Upper lobe of right lung (tissue), 1 donor: ENCODE results near the gene AKIRIN2. TPM values are rescaled to one million over a fixed set of nuclear protein-coding genes. Genes with fewer than 3 reads are reported as not detected.
"Not testable (repeated sequence)": the region's sequence is repeated elsewhere in the genome, so short reads cannot be mapped to it uniquely, and the experiment has no call there.

Experiments
- ATAC-seq: fragments of 200-7000 bp; cut with Tn5 transposase; one replicate; pipeline ENCODE4 v1.9.1; 2020; ENCODE audit warnings: mild to moderate bottlenecking, moderate library complexity
- DNase-seq: peaks from one replicate; pipeline ENCODE4 v3.0.0-alpha.2; 2020
- H3K27ac ChIP-seq: fragments of 200-600 bp; one replicate; pipeline ENCODE4 v1.8.0; 2022
- H3K27me3 ChIP-seq: fragments of 200-600 bp; one replicate; pipeline ENCODE4 v1.8.0; 2022; ENCODE audit warnings: mild to moderate bottlenecking
- H3K36me3 ChIP-seq: fragments of 200-600 bp; one replicate; pipeline ENCODE4 v1.8.0; 2022
- H3K4me1 ChIP-seq: fragments of 200-600 bp; one replicate; pipeline ENCODE4 v1.8.0; 2022
- H3K4me3 ChIP-seq: fragments of 200-600 bp; one replicate; pipeline ENCODE4 v1.8.0; 2022; ENCODE audit warnings: mild to moderate bottlenecking
- H3K9me3 ChIP-seq: fragments of 200-600 bp; one replicate; pipeline ENCODE4 v1.8.0; 2022
- intact Hi-C: fragments of 100-400 bp; cut with DNase I; formaldehyde crosslinking; loops from one replicate; pipeline ENCODE4 v1.11.0; 2022
- total RNA-seq: library from RNA; stranded (reverse); fragmentation: NEBNext Ultra II Directional; extraction: Animal tissue kit (Norgen Biotek cat#: 25700); gene quantifications from one replicate; pipeline ENCODE4 v1.2.1, GENCODE V29; 2021
- TF ChIP-seq, protein P1 (sequence below): fragments of 200-600 bp; IDR thresholded peaks from one replicate; pipeline ENCODE4 v1.8.0; 2022; ENCODE audit warnings: antibody characterized with exemption
- donor health status: DM: no; HTN: yes; CAD: no; lungs with severe emphysema.

The AKIRIN2 gene
- total RNA-seq, 1 donor from 2014 or later, result 56.6 TPM

DNA sequence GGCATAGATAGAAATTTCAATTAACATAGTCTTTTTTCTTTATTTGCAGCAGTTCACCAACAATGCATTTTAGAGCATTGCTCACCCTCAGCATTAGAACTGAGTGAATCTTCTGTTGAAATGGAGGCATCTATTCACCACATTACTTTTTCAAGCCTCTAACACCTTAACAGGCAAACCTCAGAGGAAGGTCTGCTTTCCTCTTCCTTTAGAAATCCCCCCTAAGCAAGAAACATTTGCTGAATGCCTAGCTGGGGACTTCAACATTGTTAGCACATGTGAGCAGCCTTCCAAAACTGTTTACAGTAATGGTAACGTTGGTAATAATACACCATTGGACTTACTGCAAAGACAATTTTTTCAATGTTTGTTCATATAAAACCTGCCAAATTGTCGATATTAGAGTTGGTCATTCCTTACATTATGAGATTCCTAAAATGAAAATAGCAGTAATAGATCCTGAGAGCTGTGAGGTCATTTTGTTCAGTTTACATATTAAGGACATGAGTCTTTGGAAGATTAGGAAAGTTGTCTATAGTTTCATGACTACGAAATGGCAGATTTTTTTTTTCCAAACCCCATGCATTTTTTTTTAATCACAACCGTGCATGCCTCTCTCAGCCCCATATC, 20.6 kb upstream of the AKIRIN2 start:
- ATAC-seq, result no peak
- DNase-seq, result no peak
- peaks cover 4% of the 10 kb centered on the region for H3K4me1 ChIP-seq
- no peak overlapping the region for H3K27ac ChIP-seq
- intact Hi-C loops, result no loop called here
- H3K9me3 ChIP-seq, result no peaks in the 10 kb centered on the region
- no peaks in the 10 kb centered on the region for H3K27me3 ChIP-seq
- no peaks in the 10 kb centered on the region for H3K36me3 ChIP-seq
- no peak overlapping the region for H3K4me3 ChIP-seq
- TF ChIP-seq, protein P1, sequence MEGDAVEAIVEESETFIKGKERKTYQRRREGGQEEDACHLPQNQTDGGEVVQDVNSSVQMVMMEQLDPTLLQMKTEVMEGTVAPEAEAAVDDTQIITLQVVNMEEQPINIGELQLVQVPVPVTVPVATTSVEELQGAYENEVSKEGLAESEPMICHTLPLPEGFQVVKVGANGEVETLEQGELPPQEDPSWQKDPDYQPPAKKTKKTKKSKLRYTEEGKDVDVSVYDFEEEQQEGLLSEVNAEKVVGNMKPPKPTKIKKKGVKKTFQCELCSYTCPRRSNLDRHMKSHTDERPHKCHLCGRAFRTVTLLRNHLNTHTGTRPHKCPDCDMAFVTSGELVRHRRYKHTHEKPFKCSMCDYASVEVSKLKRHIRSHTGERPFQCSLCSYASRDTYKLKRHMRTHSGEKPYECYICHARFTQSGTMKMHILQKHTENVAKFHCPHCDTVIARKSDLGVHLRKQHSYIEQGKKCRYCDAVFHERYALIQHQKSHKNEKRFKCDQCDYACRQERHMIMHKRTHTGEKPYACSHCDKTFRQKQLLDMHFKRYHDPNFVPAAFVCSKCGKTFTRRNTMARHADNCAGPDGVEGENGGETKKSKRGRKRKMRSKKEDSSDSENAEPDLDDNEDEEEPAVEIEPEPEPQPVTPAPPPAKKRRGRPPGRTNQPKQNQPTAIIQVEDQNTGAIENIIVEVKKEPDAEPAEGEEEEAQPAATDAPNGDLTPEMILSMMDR, result no peak

DNA sequence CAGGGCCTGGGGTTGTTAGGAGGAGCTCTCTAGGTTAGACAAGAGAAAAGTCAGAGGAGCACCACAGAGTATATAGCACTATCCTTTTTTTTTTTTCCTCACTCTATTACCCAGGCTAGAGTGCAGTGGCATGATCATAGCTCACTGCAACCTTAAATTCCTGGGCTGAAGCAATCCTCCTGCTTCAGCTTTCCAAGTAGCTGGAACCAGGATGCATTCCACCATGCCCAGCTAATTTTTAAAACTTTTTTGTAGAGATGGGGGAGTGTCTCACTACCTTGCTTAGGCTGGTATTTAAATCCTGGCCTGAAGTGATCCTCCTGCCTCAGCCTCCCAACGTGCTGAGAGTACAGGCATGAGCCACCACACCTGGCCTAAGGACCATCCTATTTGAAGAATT, 19.3 kb upstream of the AKIRIN2 start:
- H3K4me3 ChIP-seq, result no peak overlapping the region
- H3K9me3 ChIP-seq, result no peaks in the 10 kb centered on the region
- TF ChIP-seq, protein P1, result no peak
- H3K4me1 ChIP-seq, result peaks cover 4% of the 10 kb centered on the region
- no peak overlapping the region for H3K27ac ChIP-seq
- no peak for DNase-seq
- no peak for ATAC-seq
- H3K36me3 ChIP-seq, result no peaks in the 10 kb centered on the region
- no peaks in the 10 kb centered on the region for H3K27me3 ChIP-seq
- intact Hi-C loops, result no loop called here

DNA sequence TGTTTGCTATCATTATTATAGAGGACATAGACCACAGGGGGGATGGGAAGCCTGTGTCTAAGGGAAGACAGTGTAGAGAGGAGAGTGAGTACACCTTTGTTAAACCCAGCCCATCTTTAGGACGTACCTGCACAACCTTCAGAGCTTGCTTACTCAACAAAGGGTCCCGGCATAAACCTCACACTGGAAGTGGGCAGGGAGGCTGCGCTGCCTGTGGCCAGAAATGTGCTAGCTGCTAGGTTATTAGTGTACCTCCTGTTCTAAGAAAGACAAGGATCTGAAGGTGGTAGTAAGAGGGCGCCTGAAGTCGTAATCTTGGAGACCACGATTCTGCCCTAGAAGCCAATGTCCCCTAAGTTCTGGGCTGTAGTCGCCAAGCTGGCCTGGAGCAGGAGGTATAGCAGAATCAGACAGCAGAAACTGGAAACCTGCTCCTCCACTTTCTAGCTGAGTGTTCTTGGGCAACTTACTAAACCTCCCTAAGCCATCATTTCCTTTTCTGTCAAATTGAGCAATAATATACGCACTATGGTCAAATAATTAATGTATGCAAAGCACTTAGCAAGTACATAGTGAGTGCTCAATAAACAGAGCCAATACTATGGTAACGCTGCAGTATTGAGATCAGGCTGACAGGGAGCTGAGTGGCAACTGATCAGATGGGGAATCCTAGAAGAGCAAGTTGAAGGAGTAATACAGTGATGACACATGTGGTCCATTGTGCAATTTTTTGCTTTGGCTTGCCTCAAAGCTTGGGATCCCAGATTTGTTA, 16.8 kb upstream of the AKIRIN2 start:
- H3K27ac ChIP-seq, result peak overlapping the region; percentile 74
- H3K4me3 ChIP-seq, result no peak overlapping the region
- DNase-seq (no peak), ATAC-seq (peak; percentile 80)
- intact Hi-C loops, result no loop called here
- TF ChIP-seq, protein P1, result no peak
- H3K36me3 ChIP-seq, result no peaks in the 10 kb centered on the region
- H3K27me3 ChIP-seq, result no peaks in the 10 kb centered on the region
- peaks cover 4% of the 10 kb centered on the region for H3K4me1 ChIP-seq
- H3K9me3 ChIP-seq, result no peaks in the 10 kb centered on the region

DNA sequence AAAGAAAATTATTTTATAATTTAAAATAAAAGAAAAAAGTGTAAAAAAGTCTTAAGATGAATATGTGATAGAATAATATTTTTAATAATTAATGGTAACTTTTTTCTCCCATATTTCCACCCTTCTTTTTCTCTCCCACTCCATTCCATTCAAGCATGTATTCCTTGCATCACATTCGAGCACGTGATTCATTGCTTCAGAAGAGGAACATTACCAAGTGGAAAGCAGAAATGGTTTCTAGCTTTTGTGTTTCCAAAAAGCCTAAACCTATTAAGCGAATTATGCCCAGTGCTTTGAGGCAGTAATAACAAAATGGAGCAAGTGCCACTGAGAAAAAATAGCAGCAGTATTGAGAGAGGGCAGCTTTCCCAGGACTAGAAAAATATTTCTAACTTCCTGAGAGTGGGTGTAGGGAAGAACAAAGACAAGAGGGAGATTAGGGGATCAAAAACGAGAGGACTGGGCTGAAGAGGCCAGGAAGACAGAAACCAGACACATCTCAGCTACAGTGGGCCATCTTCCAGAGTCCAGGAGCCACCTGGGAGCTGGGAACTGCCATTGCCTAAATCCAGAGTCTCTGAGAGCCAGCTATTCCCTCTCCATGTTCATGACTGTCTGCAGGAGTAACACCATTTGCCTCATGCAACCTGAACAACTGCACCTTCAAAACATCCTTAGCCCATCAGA, 15.0 kb upstream of the AKIRIN2 start:
- H3K27me3 ChIP-seq, result no peaks in the 10 kb centered on the region
- intact Hi-C loops, result no loop called here
- H3K27ac ChIP-seq, result no peak overlapping the region
- ATAC-seq (no peak), DNase-seq (no peak)
- H3K9me3 ChIP-seq, result no peaks in the 10 kb centered on the region
- H3K4me1 ChIP-seq, result peaks cover 4% of the 10 kb centered on the region
- H3K4me3 ChIP-seq, result no peak overlapping the region
- H3K36me3 ChIP-seq, result no peaks in the 10 kb centered on the region
- TF ChIP-seq, protein P1, result no peak

DNA sequence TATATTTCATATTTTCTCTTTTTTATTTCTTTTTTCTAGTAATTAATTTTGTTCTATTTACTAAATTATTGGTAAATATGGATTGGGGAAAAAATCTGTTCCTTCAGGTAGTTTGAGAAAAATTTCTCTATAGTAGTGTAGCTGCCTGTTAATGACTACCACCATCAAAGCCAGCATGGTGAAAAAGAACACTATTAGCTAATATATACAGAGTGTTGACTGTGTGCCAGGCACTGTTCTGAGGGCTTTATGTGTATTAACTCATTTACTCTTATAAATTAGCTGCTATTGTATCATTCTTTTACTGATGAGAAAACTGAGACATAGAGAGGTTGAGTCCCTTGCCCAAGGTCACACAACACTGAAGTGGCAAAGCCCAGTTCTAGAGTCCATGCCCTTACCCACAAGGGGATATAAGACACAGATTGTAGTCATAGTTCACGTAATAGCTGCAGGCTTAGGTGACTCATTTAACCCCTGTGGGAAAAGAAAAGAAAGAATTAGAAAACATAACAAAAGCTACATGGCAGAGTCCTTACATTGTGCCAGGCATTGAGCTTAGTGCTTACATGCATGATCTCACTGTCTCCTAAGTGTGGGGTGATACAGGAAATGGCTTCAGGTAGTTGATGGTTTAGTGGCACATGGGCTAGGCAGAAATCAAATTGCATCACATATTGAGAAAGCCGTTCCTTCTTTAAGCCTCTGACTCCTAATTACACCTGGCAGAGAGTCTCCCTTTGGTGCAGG, 12.2 kb upstream of the AKIRIN2 start:
- H3K36me3 ChIP-seq, result no peaks in the 10 kb centered on the region
- H3K9me3 ChIP-seq, result no peaks in the 10 kb centered on the region
- intact Hi-C loops, result no loop called here
- TF ChIP-seq, protein P1, result no peak
- H3K4me3 ChIP-seq, result no peak overlapping the region
- ATAC-seq (peak; percentile 62), DNase-seq (no peak)
- no peaks in the 10 kb centered on the region for H3K4me1 ChIP-seq
- H3K27ac ChIP-seq, result peak overlapping the region; percentile 30
- no peaks in the 10 kb centered on the region for H3K27me3 ChIP-seq

DNA sequence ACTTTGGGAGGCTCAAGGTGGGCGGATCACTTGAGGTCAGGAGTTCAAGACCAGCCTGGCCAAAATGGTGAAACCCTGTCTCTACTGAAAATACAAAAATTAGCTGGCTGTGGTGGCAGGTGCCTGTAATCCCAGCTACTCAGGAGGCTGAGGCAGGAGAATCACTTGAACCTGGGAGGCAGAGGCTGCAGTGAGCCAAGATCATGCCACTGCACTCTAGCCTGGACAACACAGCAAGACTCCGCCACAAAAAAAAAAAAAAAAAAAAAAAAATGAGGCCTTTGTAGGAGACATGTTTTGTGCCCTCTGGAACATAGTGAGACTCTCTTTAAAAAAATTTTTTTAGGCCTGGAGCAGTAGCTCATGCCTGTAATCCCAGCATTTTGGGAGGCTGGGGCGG, 10.7 kb upstream of the AKIRIN2 start:
- ATAC-seq, H3K4me1 ChIP-seq, H3K27ac ChIP-seq, intact Hi-C loops, H3K4me3 ChIP-seq, DNase-seq, H3K27me3 ChIP-seq, H3K36me3 ChIP-seq, H3K9me3 ChIP-seq: not testable (repeated sequence)
